SU-DHL-6 (cell line): ENCODE results near the gene LRRC4C.

Source experiments
- H2AFZ ChIP-seq: fragments of 200-600 bp; sonication (generic); 2 replicates; pipeline ENCODE4 v1.6.1; 2014; ENCODE audit warnings: low read depth, mild to moderate bottlenecking, moderate library complexity, mixed read lengths, antibody characterized with exemption, low read length; ENCODE audit not compliant: severe bottlenecking
- H3F3A ChIP-seq: fragments of 200-600 bp; shearing (Covaris generic); 2 replicates; pipeline ENCODE4 v1.6.0; 2016; ENCODE audit warnings: antibody characterized with exemption, mild to moderate bottlenecking; ENCODE audit not compliant: insufficient read depth
- H3K27ac ChIP-seq: fragments of 200-600 bp; sonication (generic); 2 replicates; pipeline ENCODE4 v1.5.1; 2016; ENCODE audit warnings: low read depth, mild to moderate bottlenecking, low read length, moderate library complexity, mixed read lengths
- H3K27me3 ChIP-seq: fragments of 200-600 bp; sonication (generic), shearing (Covaris generic); 2 replicates; pipeline ENCODE4 v1.6.0; 2014; ENCODE audit warnings: mild to moderate bottlenecking, low read length
- H3K36me3 ChIP-seq: fragments of 200-600 bp; sonication (generic); 2 replicates; pipeline ENCODE4 v1.6.1; 2014; ENCODE audit warnings: mild to moderate bottlenecking, low read length, mixed read lengths
- H3K4me2 ChIP-seq: fragments of 300-600, 200-600 bp; shearing (Covaris generic), sonication (generic); 2 replicates; pipeline ENCODE4 v1.6.0; 2014; ENCODE audit warnings: low read length, low read depth, mild to moderate bottlenecking; ENCODE audit not compliant: poor library complexity, severe bottlenecking
- H3K4me3 ChIP-seq: fragments of 200-600 bp; sonication (generic); 2 replicates; pipeline ENCODE4 v1.5.1; 2014; ENCODE audit warnings: antibody characterized with exemption, low read length, mild to moderate bottlenecking, mixed read lengths; ENCODE audit not compliant: insufficient read depth, poor library complexity, severe bottlenecking
- H3K79me2 ChIP-seq: fragments of 200-600 bp; sonication (generic); 2 replicates; pipeline ENCODE4 v1.6.1; 2014; ENCODE audit warnings: mild to moderate bottlenecking, low read length, moderate library complexity; ENCODE audit not compliant: insufficient read depth
- H3K9ac ChIP-seq: fragments of 200-600 bp; sonication (generic); 2 replicates; pipeline ENCODE4 v1.7.0; 2014; ENCODE audit warnings: mild to moderate bottlenecking, low read length
- H3K9me2 ChIP-seq: fragments of 200-600 bp; sonication (generic); replicated peaks from 2 replicates; pipeline ENCODE4 v1.6.1; 2014; ENCODE audit warnings: low read length; ENCODE audit not compliant: insufficient read depth
- H3K9me3 ChIP-seq: fragments of 200-600 bp; sonication (generic); 2 replicates; pipeline ENCODE4 v1.6.1; 2014; ENCODE audit warnings: low read length, mixed read lengths; ENCODE audit not compliant: insufficient read depth
- H4K20me1 ChIP-seq: fragments of 200-600 bp; sonication (generic); 2 replicates; pipeline ENCODE4 v1.6.1; 2014; ENCODE audit warnings: low read depth, mild to moderate bottlenecking, antibody characterized with exemption, low read length, moderate library complexity, mixed read lengths
- EZH2phosphoT487 ChIP-seq: fragments of 200-600 bp; sonication (generic), shearing (Covaris generic); conservative IDR thresholded peaks from 2 replicates; pipeline ENCODE4 v1.6.1; 2018; ENCODE audit warnings: mild to moderate bottlenecking, antibody characterized with exemption, low read length, moderate library complexity, mixed read lengths
- TF ChIP-seq, protein P1 (sequence below): fragments of 200-600 bp; sonication (generic); IDR thresholded peaks from one replicate; pipeline ENCODE4 v1.5.1; 2017; ENCODE audit warnings: antibody characterized with exemption, mild to moderate bottlenecking, low read length, moderate library complexity; ENCODE audit not compliant: insufficient read depth, poor library complexity, severe bottlenecking

LRRC4C gene

DNA sequence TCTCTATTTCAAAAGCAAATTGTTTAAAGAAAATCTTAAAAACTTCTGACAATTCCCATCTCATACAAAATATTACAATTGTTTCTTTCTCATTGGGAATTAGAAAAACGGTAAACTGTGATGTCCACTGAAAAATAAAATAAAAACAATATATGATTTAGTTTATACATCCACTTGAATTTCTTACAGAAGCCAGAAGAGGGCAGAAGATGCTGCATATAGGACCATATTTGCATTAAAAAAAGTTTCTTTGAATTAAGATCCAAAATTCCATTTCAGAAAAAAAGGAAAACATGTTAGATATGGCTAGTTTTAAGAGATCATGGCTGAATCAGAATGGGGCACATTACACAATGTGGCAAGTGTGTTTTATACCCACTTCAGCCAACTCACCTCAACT is 39.3 kb upstream of the LRRC4C start:
- Histone ChIP-seq H3F3A (no peaks in the 10 kb centered on the region), H3K9ac (no peak overlapping the region), H3K36me3 (no peaks in the 10 kb centered on the region), H3K9me3 (no peaks in the 10 kb centered on the region), H4K20me1 (no peaks in the 10 kb centered on the region), H2AFZ (no peak overlapping the region), H3K27me3 (no peaks in the 10 kb centered on the region), H3K4me2 (no peak overlapping the region), H3K9me2 (no peaks in the 10 kb centered on the region), H3K4me3 (no peak overlapping the region), H3K27ac (no peak overlapping the region), H3K79me2 (no peaks in the 10 kb centered on the region)
- TF ChIP-seq, protein P1, sequence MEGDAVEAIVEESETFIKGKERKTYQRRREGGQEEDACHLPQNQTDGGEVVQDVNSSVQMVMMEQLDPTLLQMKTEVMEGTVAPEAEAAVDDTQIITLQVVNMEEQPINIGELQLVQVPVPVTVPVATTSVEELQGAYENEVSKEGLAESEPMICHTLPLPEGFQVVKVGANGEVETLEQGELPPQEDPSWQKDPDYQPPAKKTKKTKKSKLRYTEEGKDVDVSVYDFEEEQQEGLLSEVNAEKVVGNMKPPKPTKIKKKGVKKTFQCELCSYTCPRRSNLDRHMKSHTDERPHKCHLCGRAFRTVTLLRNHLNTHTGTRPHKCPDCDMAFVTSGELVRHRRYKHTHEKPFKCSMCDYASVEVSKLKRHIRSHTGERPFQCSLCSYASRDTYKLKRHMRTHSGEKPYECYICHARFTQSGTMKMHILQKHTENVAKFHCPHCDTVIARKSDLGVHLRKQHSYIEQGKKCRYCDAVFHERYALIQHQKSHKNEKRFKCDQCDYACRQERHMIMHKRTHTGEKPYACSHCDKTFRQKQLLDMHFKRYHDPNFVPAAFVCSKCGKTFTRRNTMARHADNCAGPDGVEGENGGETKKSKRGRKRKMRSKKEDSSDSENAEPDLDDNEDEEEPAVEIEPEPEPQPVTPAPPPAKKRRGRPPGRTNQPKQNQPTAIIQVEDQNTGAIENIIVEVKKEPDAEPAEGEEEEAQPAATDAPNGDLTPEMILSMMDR, result peak; percentile 24
- no peak for TF ChIP-seq EZH2phosphoT487

GRCh38 chr11:41497974-41498373 is 38.5 kb upstream of the LRRC4C start:
- Histone ChIP-seq H4K20me1 (no peaks in the 10 kb centered on the region), H3K36me3 (no peaks in the 10 kb centered on the region), H3K9me3 (no peaks in the 10 kb centered on the region), H3K9ac (no peak overlapping the region), H2AFZ (no peak overlapping the region), H3K27ac (no peak overlapping the region), H3K4me2 (no peak overlapping the region), H3K4me3 (no peak overlapping the region), H3K27me3 (no peaks in the 10 kb centered on the region), H3F3A (no peaks in the 10 kb centered on the region), H3K79me2 (no peaks in the 10 kb centered on the region), H3K9me2 (no peaks in the 10 kb centered on the region)
- TF ChIP-seq, protein P1, result no peak
- no peak for TF ChIP-seq EZH2phosphoT487

DNA sequence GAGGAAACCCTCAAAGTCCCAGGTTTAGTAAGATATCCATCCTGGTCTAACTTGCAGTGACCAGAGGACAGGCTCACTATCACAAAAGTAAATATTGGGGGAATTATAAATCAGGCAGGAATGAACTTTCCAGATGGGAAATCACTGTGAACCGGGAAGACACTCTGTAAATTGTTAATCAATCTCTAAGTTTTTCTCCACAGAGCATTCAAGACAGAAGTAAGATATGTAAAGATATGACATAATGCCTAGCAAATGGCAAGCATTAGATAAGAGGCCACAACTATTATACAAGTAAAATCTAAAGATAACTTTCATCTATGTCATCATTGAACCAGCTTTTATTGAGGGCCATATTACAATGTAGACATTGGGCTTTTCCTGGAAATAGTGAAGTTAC is 35.3 kb upstream of the LRRC4C start:
- no peak overlapping the region for H3K27ac ChIP-seq

More for the DNA sequence above, 35.3 kb upstream of the LRRC4C start:
- Histone ChIP-seq H3K79me2 (no peaks in the 10 kb centered on the region), H3K36me3 (no peaks in the 10 kb centered on the region), H3F3A (no peaks in the 10 kb centered on the region), H3K9ac (no peak overlapping the region), H3K9me2 (no peaks in the 10 kb centered on the region), H4K20me1 (no peaks in the 10 kb centered on the region), H2AFZ (no peak overlapping the region), H3K4me3 (no peak overlapping the region), H3K4me2 (no peak overlapping the region), H3K27me3 (no peaks in the 10 kb centered on the region), H3K9me3 (no peaks in the 10 kb centered on the region)
- TF ChIP-seq, protein P1, result no peak
- no peak for TF ChIP-seq EZH2phosphoT487
